Measurements from ENCODE around the gene GIN1.

GIN1 gene

DNA sequence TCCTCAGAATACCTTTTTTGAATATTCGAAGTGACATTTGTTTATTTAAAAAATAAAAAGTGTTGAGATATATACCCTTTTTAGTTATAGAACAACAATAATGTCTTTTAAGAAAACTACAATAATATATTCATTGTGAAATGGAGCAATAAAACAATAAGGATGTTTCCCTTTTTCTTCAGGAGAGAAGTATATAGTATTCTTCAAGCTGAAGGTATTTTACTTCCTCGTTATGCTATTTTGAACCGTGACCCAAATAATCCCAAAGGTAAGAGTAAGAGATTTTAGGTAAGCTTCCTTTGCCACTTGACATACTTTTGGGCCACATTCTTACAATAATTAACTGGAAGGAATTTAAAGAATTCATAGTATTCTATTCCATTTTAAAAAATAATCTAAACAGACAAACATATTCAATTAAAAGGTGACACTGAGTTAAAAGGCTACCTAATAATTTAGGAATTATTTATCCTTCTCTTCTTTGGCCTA lies 18.3 kb upstream of the GIN1 start:
- TF ChIP-seq, protein P1, sequence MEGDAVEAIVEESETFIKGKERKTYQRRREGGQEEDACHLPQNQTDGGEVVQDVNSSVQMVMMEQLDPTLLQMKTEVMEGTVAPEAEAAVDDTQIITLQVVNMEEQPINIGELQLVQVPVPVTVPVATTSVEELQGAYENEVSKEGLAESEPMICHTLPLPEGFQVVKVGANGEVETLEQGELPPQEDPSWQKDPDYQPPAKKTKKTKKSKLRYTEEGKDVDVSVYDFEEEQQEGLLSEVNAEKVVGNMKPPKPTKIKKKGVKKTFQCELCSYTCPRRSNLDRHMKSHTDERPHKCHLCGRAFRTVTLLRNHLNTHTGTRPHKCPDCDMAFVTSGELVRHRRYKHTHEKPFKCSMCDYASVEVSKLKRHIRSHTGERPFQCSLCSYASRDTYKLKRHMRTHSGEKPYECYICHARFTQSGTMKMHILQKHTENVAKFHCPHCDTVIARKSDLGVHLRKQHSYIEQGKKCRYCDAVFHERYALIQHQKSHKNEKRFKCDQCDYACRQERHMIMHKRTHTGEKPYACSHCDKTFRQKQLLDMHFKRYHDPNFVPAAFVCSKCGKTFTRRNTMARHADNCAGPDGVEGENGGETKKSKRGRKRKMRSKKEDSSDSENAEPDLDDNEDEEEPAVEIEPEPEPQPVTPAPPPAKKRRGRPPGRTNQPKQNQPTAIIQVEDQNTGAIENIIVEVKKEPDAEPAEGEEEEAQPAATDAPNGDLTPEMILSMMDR (IDR thresholded peaks at IDR 0.05; ENCODE audit: low read depth, low read length) = no peak
- no peak for DNase-seq (ENCODE audit: low read depth in 2 of 2)
- H3K4me3 ChIP-seq (replicated peaks in 1 of 2; ENCODE audit: low read depth in 2 of 2, low read length in 2 of 2) = no peak overlapping the region

DNA sequence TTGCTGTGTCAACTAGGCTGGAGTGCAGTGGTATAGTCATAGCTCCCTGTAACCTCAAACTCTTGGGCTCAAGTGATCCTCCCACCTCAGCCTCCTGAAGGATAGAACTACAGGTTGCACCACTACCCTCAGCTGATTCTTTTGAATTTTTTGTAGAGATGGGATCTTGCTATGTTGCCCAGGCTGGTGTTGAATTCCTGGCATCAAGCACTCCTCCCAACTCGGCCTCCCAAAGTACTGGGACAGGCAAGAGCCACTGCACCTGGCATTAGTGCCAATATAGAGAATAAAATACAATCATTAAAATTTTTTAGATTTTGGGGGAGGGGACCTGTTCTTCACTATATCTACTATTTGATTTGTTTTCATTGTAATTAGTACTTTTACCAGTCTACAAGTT lies 15.5 kb upstream of the GIN1 start:
- TF ChIP-seq, protein P1 (IDR thresholded peaks at IDR 0.05; ENCODE audit: low read depth, low read length) = no peak
- no peak overlapping the region for H3K4me3 ChIP-seq (replicated peaks in 1 of 2; ENCODE audit: low read depth in 2 of 2, low read length in 2 of 2)
- no peak for DNase-seq (ENCODE audit: low read depth in 2 of 2)

DNA sequence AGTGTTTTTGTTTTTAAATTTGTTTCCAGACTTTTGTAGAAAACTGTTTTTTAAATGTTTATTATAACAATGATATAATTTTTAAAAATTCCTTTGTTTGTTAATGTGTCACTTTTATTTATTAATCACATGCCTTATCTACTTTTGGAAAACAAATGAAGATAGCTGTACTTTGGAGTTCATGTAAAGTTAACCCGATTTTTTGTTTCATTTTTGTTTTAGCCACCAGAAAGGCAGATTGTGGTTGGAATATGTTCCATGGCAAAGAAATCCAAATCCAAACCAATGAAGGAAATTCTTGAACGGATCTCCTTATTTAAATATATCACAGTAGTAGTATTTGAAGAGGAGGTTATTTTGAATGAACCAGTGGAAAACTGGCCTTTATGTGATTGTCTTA lies 13.3 kb upstream of the GIN1 start:
- no peak for DNase-seq (ENCODE audit: low read depth in 2 of 2)
- no peak overlapping the region for H3K4me3 ChIP-seq (replicated peaks in 1 of 2; ENCODE audit: low read depth in 2 of 2, low read length in 2 of 2)
- TF ChIP-seq, protein P1 (IDR thresholded peaks at IDR 0.05; ENCODE audit: low read depth, low read length) = no peak

DNA sequence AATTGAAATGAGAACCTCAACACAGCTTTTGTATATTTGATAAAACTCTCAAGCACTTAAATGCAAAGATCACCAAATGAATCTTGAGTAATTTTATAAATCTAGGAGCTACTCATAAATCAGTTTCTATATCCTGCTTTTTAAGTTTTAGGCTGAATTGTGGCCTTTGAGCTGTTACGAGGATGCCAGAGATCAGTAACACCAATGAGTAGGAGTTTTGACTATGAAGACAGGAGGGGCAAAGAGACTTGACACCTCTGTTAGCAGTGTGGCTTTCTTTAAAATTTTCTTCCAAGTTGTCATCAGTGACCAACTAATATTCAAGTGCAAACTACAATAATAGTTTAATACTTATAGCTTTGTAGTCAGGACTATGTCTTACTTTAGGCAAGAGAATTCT lies 12.7 kb upstream of the GIN1 start:
- TF ChIP-seq, protein P1 (IDR thresholded peaks at IDR 0.05; ENCODE audit: low read depth, low read length) = no peak
- no peak for DNase-seq (ENCODE audit: low read depth in 2 of 2)

DNA sequence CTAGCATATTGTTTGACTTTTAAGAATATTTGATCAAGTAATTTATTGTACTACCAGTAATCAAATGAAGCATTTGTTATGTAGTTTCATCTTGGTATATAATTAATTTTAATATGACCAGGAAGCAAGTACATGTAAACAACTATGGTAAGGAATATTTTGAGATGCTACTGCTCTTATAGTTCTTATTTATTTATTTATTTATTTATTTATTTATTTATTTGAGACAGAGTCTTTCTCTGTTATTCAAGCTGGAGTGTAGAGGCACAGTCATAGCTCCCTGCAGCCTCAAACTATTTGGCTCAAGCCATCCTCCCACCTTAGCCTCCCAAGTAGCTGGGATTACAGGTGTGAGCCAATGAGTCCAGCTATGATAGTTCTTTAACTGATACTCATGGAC lies 8.3 kb upstream of the GIN1 start:
- TF ChIP-seq, protein P1 (IDR thresholded peaks at IDR 0.05; ENCODE audit: low read depth, low read length) = no peak
- no peak overlapping the region for H3K4me3 ChIP-seq (replicated peaks in 1 of 2; ENCODE audit: low read depth in 2 of 2, low read length in 2 of 2)
- no peak for DNase-seq (ENCODE audit: low read depth in 2 of 2)

More for the DNA sequence above, 12.7 kb upstream of the GIN1 start:
- H3K4me3 ChIP-seq (replicated peaks in 1 of 2; ENCODE audit: low read depth in 2 of 2, low read length in 2 of 2) = no peak overlapping the region

DNA sequence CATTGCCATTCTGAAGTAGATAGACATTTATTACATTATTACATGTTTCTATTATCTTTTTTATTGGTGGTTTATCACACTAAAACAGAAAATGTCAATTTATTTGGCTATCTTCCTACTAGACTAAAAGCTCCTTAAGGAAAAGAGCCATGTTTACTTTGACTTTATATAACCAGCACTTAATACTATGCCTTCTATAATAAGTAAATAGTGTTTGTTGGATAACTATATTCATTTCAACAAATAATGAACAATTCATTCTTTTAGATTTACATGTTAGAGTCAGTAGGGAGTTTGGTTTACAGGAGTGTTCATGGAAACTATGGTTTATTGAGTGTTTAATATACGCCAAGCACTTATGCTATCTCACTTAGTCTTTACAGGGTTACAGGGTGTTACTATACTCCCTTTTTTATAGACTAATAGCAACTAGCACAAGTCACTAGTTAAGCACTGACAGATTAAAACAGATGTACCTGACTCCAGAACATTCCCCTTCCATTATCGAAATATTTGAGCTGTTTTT lies 7.4 kb upstream of the GIN1 start:
- TF ChIP-seq, protein P1 (IDR thresholded peaks at IDR 0.05; ENCODE audit: low read depth, low read length) = no peak
- DNase-seq (ENCODE audit: low read depth in 2 of 2) = no peak
- no peak overlapping the region for H3K4me3 ChIP-seq (replicated peaks in 1 of 2; ENCODE audit: low read depth in 2 of 2, low read length in 2 of 2)

DNA sequence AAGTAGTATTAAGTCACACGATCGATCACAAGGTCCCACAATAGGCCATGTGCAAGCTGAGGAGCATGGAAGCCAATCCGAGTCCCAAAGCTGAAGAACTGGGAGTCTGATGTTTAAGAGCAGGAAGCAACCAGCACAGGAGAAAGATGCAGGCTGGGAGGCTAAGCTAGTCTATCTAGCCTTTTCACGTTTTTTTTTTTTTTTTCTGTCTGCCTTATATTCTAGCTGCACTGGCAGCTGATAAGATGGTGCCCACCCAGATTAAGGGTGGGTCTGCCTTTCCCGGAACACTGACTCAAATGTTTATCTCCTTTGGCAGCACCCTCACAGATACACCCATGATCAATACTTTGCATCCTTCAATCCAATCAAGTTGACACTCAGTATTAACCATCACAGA lies 6.6 kb upstream of the GIN1 start:
- no peak for DNase-seq (ENCODE audit: low read depth in 2 of 2)
- H3K4me3 ChIP-seq (replicated peaks in 1 of 2; ENCODE audit: low read depth in 2 of 2, low read length in 2 of 2) = no peak overlapping the region
- TF ChIP-seq, protein P1 (IDR thresholded peaks at IDR 0.05; ENCODE audit: low read depth, low read length) = no peak

Measured in cardiac fibroblast (primary cell).